Fibroblast of skin of left biceps (primary cell): ENCODE data around the gene PTPN14.
A peak's percentile ranks its signal among the peaks of the same experiment; 100 is the strongest.

Experiments used
- DNase-seq, 2 experiments: peaks; one replicate each; pipeline ENCODE4 v3.0.0-alpha.2; 2013; ENCODE audit warnings: low read depth in 2 of 2

The PTPN14 gene

GRCh38 chr1:214568328-214568727 lies 16.9 kb upstream of the PTPN14 start:
- no peak for DNase-seq

GRCh38 chr1:214567481-214567980 lies 16.1 kb upstream of the PTPN14 start:
- DNase-seq = no peak

- peak; percentile 56 to 68 for DNase-seq
Measured at GRCh38 chr1:214566158-214567104, 15.0 kb upstream of the PTPN14 start.

- DNase-seq = no peak
Measured at GRCh38 chr1:214565310-214565709, 13.9 kb upstream of the PTPN14 start.

GRCh38 chr1:214563881-214564280 lies 12.5 kb upstream of the PTPN14 start:
- no peak for DNase-seq

- no peak for DNase-seq
Measured at GRCh38 chr1:214557952-214558735, 6.7 kb upstream of the PTPN14 start.

- no peak for DNase-seq
Measured at GRCh38 chr1:214553142-214553710, 1.8 kb upstream of the PTPN14 start.

GRCh38 chr1:214552174-214552608 lies 789 bp upstream of the PTPN14 start:
- DNase-seq = no peak

GRCh38 chr1:214550857-214551435 lies 456 bp downstream of the PTPN14 start:
- no peak for DNase-seq

- DNase-seq = no peak
Measured at GRCh38 chr1:214550013-214550856, 1.2 kb downstream of the PTPN14 start.

GRCh38 chr1:214549604-214550003 lies 1.8 kb downstream of the PTPN14 start:
- no peak for DNase-seq

- no peak for DNase-seq
Measured at GRCh38 chr1:214548988-214549387, 2.4 kb downstream of the PTPN14 start.

- DNase-seq = no peak
Measured at GRCh38 chr1:214548271-214548670, 3.1 kb downstream of the PTPN14 start.

- DNase-seq = no peak
Measured at GRCh38 chr1:214547747-214548146, 3.7 kb downstream of the PTPN14 start.

GRCh38 chr1:214546886-214547641 lies 4.3 kb downstream of the PTPN14 start:
- no peak for DNase-seq

- no peak for DNase-seq
Measured at GRCh38 chr1:214546084-214546483, 5.3 kb downstream of the PTPN14 start.

- no peak for DNase-seq
Measured at GRCh38 chr1:214545293-214545692, 6.1 kb downstream of the PTPN14 start.

- no peak for DNase-seq
Measured at GRCh38 chr1:214544791-214545190, 6.6 kb downstream of the PTPN14 start.

GRCh38 chr1:214542275-214543199 lies 8.9 kb downstream of the PTPN14 start:
- DNase-seq = no peak
